ENCODE results near the gene ZBTB32.

The ZBTB32 gene

DNA sequence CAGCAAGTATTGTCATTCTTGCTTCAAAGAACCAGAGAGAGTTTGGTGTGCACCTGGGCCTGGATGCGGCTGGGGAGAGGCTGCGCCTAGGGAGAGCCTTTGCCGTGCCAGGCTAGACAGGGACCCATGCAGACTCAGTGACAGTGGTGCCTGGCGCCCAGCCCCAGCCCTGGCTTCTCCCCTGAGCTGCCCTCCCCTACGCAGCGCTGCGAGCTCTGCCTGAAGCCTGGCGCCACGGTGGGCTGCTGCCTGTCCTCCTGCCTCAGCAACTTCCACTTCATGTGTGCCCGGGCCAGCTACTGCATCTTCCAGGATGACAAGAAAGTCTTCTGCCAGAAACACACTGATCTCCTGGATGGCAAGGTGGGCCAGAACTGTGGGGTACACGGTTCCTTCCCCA, 25.4 kb downstream of the ZBTB32 start:
- H3K79me2 ChIP-seq (ENCODE audit: control insufficient read depth, low read length): no peaks in the 10 kb centered on the region
- TF ChIP-seq EZH2phosphoT487 (IDR thresholded peaks at IDR 0.05; ENCODE audit: borderline replicate concordance, low read length): no peak
- TF ChIP-seq, protein P1, sequence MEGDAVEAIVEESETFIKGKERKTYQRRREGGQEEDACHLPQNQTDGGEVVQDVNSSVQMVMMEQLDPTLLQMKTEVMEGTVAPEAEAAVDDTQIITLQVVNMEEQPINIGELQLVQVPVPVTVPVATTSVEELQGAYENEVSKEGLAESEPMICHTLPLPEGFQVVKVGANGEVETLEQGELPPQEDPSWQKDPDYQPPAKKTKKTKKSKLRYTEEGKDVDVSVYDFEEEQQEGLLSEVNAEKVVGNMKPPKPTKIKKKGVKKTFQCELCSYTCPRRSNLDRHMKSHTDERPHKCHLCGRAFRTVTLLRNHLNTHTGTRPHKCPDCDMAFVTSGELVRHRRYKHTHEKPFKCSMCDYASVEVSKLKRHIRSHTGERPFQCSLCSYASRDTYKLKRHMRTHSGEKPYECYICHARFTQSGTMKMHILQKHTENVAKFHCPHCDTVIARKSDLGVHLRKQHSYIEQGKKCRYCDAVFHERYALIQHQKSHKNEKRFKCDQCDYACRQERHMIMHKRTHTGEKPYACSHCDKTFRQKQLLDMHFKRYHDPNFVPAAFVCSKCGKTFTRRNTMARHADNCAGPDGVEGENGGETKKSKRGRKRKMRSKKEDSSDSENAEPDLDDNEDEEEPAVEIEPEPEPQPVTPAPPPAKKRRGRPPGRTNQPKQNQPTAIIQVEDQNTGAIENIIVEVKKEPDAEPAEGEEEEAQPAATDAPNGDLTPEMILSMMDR (IDR thresholded peaks at IDR 0.05; ENCODE audit: low read depth, low read length, poor library complexity, severe bottlenecking): no peak
- no peak overlapping the region for H3K27ac ChIP-seq (ENCODE audit: low read depth, low read length)
- no peaks in the 10 kb centered on the region for H3K4me1 ChIP-seq (ENCODE audit: control insufficient read depth, low read length)
- H3K9me3 ChIP-seq (ENCODE audit: control insufficient read depth, insufficient read depth, low read length): no peaks in the 10 kb centered on the region
- no peak overlapping the region for H3K4me3 ChIP-seq (ENCODE audit: low read length)
- no peak overlapping the region for H3K4me2 ChIP-seq (ENCODE audit: low read length)
- H3K27me3 ChIP-seq (ENCODE audit: control insufficient read depth, low read length): no peaks in the 10 kb centered on the region
- no peaks in the 10 kb centered on the region for H3F3A ChIP-seq (ENCODE audit: control insufficient read depth, insufficient read depth)
- H3K36me3 ChIP-seq (ENCODE audit: control insufficient read depth, low read length): peaks cover 96% of the 10 kb centered on the region
- H3K9me2 ChIP-seq (replicated peaks; ENCODE audit: control insufficient read depth, low read length): no peaks in the 10 kb centered on the region
- H4K20me1 ChIP-seq (ENCODE audit: control insufficient read depth, insufficient read depth, low read depth, low read length): no peaks in the 10 kb centered on the region

DNA sequence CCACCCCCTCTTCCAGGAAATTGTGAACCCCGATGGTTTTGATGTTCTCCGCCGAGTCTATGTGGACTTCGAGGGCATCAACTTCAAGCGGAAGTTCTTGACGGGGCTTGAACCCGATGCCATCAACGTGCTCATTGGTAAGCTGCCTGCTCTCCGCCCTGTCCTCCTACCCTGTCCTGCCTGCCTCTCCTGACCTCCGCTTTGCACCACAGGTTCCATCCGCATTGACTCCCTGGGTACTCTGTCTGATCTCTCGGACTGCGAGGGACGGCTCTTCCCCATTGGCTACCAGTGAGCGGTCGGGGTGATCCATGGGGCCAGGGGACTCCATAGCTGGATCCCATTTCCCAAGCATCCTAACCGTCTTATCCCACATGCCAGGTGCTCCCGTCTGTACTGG, 26.0 kb downstream of the ZBTB32 start:
- Histone ChIP-seq H4K20me1 (ENCODE audit: control insufficient read depth, insufficient read depth, low read depth, low read length) (no peaks in the 10 kb centered on the region), H3K36me3 (ENCODE audit: control insufficient read depth, low read length) (peaks cover 96% of the 10 kb centered on the region), H3F3A (ENCODE audit: control insufficient read depth, insufficient read depth) (no peaks in the 10 kb centered on the region), H3K9me3 (ENCODE audit: control insufficient read depth, insufficient read depth, low read length) (no peaks in the 10 kb centered on the region), H3K4me1 (ENCODE audit: control insufficient read depth, low read length) (no peaks in the 10 kb centered on the region), H3K27ac (ENCODE audit: low read depth, low read length) (no peak overlapping the region), H3K9me2 (replicated peaks; ENCODE audit: control insufficient read depth, low read length) (no peaks in the 10 kb centered on the region), H3K4me3 (ENCODE audit: low read length) (no peak overlapping the region), H3K4me2 (ENCODE audit: low read length) (no peak overlapping the region), H3K27me3 (ENCODE audit: control insufficient read depth, low read length) (no peaks in the 10 kb centered on the region), H3K79me2 (ENCODE audit: control insufficient read depth, low read length) (no peaks in the 10 kb centered on the region)
- TF ChIP-seq, protein P1 (IDR thresholded peaks at IDR 0.05; ENCODE audit: low read depth, low read length, poor library complexity, severe bottlenecking): no peak
- TF ChIP-seq EZH2phosphoT487 (IDR thresholded peaks at IDR 0.05; ENCODE audit: borderline replicate concordance, low read length): no peak

DNA sequence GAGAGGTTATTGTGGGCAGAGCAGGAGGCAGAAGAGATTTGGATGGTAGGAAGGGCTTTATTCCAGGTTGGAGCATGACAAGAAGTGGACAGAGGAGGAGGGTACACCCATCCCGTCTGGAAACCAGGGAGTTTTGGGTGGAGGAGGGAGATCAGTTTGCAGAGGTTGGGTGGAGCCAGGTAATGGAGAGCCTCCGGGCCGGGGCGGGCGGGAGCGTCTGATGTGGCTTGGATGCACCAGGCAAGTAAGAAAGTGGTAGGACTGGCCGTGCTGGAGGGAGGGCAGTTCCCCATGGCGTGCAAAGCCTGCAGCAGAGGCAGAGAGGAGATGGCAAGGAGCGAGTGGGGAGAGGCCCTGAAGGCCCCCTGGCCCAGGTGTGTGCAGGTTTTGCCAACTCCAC, 27.0 kb downstream of the ZBTB32 start:
- H3K36me3 ChIP-seq (ENCODE audit: control insufficient read depth, low read length): peaks cover 90% of the 10 kb centered on the region
- H3K9me2 ChIP-seq (replicated peaks; ENCODE audit: control insufficient read depth, low read length): no peaks in the 10 kb centered on the region

More for the DNA sequence above, 27.0 kb downstream of the ZBTB32 start:
- H3K4me1 ChIP-seq (ENCODE audit: control insufficient read depth, low read length): 0 out of 2 replicates have a peak, but pooled peaks cover 1% of the 10 kb centered on the region
- no peak overlapping the region for H3K4me3 ChIP-seq (ENCODE audit: low read length)
- TF ChIP-seq EZH2phosphoT487 (IDR thresholded peaks at IDR 0.05; ENCODE audit: borderline replicate concordance, low read length): no peak
- TF ChIP-seq, protein P1 (IDR thresholded peaks at IDR 0.05; ENCODE audit: low read depth, low read length, poor library complexity, severe bottlenecking): no peak
- no peak overlapping the region for H3K27ac ChIP-seq (ENCODE audit: low read depth, low read length)
- H3F3A ChIP-seq (ENCODE audit: control insufficient read depth, insufficient read depth): peaks cover 3% of the 10 kb centered on the region; the same call in 1 of the 2 replicates
- H3K27me3 ChIP-seq (ENCODE audit: control insufficient read depth, low read length): no peaks in the 10 kb centered on the region
- H3K9me3 ChIP-seq (ENCODE audit: control insufficient read depth, insufficient read depth, low read length): no peaks in the 10 kb centered on the region
- H3K4me2 ChIP-seq (ENCODE audit: low read length): no peak overlapping the region
- H3K79me2 ChIP-seq (ENCODE audit: control insufficient read depth, low read length): no peaks in the 10 kb centered on the region
- H4K20me1 ChIP-seq (ENCODE audit: control insufficient read depth, insufficient read depth, low read depth, low read length): no peaks in the 10 kb centered on the region
